Fibroblast of the aortic adventitia (primary cell): Measurements from ENCODE around the gene HCRTR1. TPM values are rescaled to one million over a fixed set of nuclear protein-coding genes. Genes with fewer than 3 reads are reported as not detected.

Experiments used
- DNase-seq: peaks from one replicate; pipeline ENCODE4 v3.0.0-alpha.2; 2010; ENCODE audit warnings: low read depth
- H3K4me3 ChIP-seq: 2 replicates; pipeline ENCODE4 v1.5.1; 2011; ENCODE audit warnings: low read depth, mild to moderate bottlenecking, control low read depth, low read length, moderate library complexity
- total RNA-seq: library from RNA; depleted of rRNA; stranded (reverse); fragments of >200 nt; gene quantifications from 2 replicates; pipeline ENCODE4 v1.2.3, GENCODE V29; 2012; ENCODE audit warnings: low replicate concordance
- TF ChIP-seq, protein P1 (sequence below): IDR thresholded peaks from 2 replicates; pipeline ENCODE4 v1.5.1; 2011; ENCODE audit warnings: mild to moderate bottlenecking, low read length, control low read depth, inconsistent platforms; ENCODE audit not compliant: insufficient read depth

HCRTR1 gene
- total RNA-seq, 1 donor = 0.18 TPM

DNA sequence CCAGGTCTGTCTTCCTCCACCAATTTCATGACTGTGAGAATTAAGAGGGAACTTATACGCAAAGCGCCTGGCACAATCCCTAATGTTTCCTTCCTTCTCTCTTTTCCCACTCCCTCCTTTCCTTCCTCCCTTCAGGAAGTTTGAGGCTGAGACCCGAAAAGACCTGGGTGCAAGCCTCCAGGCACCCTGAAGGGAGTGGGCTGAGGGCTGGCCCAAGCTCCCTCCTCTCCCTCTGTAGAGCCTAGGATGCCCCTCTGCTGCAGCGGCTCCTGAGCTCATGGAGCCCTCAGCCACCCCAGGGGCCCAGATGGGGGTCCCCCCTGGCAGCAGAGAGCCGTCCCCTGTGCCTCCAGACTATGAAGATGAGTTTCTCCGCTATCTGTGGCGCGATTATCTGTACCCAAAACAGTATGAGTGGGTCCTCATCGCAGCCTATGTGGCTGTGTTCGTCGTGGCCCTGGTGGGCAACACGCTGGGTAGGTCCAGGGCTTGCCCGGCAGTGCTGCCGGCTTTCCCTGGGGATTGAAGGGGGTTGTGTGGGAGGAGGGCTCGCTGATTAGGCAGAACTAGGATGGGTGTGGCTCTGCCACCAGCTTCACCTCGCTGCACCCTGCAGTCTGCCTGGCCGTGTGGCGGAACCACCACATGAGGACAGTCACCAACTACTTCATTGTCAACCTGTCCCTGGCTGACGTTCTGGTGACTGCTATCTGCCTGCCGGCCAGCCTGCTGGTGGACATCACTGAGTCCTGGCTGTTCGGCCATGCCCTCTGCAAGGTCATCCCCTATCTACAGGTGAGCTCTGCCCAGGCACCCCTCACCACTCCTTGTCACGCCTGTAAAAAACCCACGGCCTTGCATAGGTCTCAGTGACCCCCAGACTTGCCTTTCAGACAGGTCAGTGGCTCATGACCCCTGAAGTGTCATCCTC lies 1.7 kb downstream of the HCRTR1 start:
- TF ChIP-seq, protein P1, sequence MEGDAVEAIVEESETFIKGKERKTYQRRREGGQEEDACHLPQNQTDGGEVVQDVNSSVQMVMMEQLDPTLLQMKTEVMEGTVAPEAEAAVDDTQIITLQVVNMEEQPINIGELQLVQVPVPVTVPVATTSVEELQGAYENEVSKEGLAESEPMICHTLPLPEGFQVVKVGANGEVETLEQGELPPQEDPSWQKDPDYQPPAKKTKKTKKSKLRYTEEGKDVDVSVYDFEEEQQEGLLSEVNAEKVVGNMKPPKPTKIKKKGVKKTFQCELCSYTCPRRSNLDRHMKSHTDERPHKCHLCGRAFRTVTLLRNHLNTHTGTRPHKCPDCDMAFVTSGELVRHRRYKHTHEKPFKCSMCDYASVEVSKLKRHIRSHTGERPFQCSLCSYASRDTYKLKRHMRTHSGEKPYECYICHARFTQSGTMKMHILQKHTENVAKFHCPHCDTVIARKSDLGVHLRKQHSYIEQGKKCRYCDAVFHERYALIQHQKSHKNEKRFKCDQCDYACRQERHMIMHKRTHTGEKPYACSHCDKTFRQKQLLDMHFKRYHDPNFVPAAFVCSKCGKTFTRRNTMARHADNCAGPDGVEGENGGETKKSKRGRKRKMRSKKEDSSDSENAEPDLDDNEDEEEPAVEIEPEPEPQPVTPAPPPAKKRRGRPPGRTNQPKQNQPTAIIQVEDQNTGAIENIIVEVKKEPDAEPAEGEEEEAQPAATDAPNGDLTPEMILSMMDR = no peak
- DNase-seq = no peak
- no peak overlapping the region for H3K4me3 ChIP-seq

DNA sequence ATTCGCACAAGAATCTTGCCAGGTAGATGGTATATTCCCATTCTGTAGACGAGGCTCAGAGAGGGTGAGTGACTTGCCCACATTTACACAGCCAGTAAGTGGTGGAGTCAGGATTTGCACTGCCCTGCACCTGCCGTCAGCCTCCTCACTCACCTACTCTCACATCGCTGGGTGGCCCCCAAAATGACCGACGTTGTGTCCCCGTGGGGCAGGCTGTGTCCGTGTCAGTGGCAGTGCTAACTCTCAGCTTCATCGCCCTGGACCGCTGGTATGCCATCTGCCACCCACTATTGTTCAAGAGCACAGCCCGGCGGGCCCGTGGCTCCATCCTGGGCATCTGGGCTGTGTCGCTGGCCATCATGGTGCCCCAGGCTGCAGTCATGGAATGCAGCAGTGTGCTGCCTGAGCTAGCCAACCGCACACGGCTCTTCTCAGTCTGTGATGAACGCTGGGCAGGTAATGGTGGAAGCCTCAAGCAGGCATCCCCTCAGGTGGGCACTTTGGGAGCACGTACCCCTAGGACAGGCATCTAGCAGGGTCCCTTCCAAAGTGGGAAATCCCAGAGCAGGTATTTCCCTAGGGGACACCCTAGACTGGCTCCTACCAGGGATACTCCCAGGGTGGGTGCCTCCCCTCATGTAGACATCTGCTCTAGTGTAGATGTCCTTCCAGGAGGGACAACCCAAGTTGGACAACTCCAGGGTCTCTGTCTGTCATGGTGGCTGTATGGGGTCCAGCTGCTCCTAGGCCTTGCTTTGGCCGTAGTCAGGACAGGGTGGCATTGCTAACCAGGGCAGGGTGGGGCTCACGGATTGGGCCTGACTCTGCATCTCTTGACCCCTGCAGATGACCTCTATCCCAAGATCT lies 3.4 kb downstream of the HCRTR1 start:
- no peak overlapping the region for H3K4me3 ChIP-seq
- TF ChIP-seq, protein P1 = no peak
- DNase-seq = no peak

DNA sequence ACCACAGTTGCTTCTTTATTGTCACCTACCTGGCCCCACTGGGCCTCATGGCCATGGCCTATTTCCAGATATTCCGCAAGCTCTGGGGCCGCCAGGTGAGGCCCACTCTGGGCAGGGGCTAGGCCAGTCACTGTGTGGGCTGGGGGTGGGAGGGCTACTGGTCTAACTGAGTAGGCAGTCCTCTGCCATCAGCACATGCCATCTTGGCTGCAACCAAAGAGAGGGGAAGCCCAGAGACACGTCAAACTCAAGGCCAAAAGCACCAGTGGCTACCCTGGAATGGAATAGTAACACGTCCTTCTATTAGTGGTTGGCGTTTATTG lies 4.0 kb downstream of the HCRTR1 start:
- no peak overlapping the region for H3K4me3 ChIP-seq
- no peak for DNase-seq
- TF ChIP-seq, protein P1 = no peak

DNA sequence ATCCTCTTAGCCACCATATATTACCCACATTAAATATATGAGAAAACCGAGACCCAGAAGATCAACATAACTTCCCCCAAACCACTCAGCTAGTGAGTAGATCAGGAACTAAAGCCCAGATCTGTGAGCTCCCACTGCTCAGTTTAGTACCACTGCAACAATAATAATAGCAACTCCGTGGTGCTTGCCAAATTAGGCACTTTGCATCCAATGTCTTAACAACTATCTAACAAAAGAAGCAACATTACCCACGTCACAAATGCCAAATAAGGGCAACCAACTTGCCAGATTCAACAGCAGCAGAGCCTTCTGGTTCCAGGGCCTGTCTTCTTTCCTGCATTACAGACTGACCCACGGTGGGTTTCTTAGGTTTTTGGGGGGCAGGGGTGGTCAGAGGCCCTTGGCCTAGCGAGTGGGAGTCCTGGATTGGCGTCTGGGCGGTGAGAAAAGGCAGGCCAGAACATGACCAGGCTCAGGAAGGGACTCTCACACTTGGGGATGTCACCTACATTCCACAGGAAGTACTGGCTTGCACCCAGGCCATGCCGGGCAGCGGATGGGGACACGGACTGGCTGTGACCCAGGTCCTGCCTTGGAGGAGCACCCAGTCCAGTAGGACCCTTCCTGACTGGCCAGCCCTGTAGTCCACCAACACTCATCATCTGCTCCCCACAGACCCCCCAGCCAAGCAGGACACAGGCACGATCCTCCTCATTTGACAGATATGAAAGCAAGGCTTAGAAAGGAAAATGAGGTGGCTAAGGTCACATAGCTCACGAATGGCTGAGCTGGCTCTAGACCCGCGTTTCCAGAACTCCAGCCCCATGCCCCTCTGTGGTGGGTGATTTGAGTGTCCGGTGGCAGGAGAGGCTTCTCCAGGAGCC lies 4.6 kb downstream of the HCRTR1 start:
- TF ChIP-seq, protein P1 = no peak
- DNase-seq = no peak
- H3K4me3 ChIP-seq = no peak overlapping the region

DNA sequence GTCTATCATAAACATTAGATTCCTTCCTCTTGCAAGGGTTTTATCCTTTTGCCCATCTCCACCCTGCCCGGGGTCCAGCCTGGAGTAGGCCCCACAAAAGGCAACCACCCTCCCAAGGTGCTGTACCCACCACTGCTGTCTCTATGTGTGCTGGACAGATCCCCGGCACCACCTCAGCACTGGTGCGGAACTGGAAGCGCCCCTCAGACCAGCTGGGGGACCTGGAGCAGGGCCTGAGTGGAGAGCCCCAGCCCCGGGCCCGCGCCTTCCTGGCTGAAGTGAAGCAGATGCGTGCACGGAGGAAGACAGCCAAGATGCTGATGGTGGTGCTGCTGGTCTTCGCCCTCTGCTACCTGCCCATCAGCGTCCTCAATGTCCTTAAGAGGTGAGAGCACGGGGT lies 5.9 kb downstream of the HCRTR1 start:
- no peak overlapping the region for H3K4me3 ChIP-seq
- DNase-seq = no peak
- TF ChIP-seq, protein P1 = no peak

DNA sequence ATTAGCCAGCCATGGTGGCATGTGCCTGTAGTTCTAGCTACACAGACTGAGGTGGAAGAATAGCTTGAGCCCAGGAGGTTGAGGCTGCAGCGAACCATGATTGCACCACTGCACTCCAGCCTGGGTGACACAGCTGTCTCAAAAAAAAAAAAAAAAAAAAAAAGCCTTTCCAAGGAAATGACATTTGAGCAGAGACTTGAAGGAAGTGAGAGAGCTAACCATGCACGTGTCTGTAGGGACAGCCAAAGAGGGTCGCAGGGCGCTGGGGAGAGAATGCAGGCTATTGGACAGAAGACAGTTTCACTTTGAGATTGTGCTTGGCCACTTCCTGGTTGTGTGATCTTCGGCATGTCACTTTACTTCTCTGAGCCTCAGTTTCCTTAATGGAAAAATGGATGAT lies 6.8 kb downstream of the HCRTR1 start:
- no peak overlapping the region for H3K4me3 ChIP-seq
- DNase-seq = no peak
- TF ChIP-seq, protein P1 = no peak
